GM21515 (cell line): Measurements from ENCODE around the gene ALK.

Source experiments
- ATAC-seq: cut with Tn5 transposase; IDR thresholded peaks from one replicate; pipeline ENCODE4 v1.9.1; 2021; ENCODE audit not compliant: unreplicated experiment

The ALK gene

DNA sequence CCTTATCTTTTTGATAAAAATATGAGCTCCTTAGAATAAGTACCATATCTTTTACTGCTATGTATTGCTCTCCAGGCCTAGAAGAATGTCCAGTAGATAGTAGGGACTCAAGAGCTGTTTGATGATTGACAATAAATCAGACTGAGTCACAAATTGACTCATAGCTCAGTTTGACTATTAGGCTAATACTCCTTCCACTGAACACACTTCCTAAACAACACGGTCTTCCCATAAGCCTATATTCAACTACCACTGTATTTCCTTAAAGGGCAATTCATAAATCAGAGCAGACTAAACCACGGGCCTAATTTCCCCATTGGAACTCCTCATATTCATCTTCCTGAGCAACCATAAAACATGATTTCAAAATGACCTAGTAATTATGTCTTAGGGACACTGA is 258.5 kb downstream of the ALK start:
- no peak for ATAC-seq

DNA sequence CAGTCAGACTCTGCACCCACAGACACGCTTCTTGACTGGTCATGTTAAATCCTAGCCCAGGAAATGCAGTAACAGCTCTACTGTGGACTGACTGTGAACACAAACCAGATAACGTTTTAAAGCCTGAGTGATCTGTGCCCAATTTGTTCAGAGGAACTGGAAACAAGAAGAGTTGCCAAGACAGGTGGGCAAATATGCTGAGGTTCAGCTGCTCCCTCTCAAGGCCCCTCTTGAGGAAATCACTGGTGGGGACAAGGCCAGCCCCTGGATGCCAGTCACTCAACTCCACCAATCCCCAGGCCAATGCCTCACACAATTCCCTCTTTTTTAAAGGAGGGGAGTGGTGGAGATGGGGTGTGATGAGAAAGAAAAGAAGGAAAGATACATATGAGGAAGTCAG is 261.2 kb downstream of the ALK start:
- ATAC-seq, result no peak

DNA sequence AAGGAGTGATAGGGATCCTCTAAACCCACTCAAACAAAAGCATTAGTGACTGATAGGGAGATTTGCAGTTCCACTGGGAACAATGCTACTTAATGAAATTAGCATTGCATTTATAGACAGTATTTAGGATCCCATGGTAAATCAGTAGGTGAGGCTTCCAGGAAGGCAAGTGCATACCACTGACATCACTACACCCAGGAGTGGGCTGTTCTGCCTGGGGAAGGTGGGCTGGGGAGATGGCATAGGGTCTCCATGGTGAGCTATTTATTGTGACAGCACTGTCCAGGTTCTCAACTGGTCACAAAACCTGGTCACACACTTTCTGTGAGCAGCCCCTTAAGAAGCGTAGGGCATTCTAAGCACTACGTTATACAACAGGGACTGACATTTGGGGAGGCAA is 262.2 kb downstream of the ALK start:
- ATAC-seq, result no peak

DNA sequence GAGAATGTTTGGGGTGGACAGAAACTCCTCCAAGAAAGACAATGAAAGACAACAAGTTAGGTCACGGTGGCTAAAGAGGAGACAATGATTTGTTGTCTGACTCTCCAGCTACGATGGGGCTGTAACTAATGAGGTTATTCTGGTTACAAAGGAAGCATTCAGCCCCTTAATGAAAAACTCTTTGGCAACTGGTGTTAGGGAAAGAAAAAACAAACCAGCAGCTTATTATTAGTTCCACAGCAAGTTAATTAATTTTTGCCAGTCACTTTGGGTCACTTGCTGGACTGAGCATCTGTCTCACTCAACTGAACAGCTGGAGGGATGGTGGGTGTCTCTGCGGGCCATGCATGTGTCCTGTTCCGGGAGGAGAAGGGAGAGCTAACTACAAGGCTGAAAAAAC is 263.7 kb downstream of the ALK start:
- ATAC-seq, result no peak

DNA sequence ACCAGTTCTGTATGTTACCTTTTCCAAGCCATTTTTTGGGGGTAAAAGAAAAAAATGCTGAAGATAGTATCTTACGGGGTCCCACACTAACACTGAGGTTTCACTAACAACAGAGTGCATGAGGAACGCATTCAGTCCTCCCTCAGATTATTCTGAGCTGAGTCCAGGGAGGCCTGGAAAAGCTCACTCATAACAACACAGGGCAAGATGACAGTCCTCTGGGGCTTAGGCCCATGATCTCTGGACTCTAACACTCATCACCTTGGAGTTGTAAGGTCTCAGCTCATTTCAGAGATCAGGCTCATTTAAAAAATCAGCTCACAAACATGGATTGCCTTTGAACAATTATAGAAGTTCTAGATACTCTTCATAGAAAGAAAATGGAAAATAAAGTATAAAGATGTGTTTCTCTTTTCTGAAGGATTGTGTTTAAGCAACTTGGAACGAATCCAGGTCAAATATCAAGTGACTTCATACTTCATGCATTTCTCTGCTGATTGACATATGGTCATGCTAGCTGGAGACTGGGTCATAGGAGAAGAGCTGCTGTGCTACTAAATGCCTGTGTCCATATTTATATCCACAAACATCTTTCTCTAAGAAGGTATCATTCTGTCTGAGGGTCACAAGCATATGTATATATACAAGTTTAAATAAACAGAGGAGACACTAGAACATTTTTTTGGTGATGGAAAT is 265.8 kb downstream of the ALK start:
- no peak for ATAC-seq

DNA sequence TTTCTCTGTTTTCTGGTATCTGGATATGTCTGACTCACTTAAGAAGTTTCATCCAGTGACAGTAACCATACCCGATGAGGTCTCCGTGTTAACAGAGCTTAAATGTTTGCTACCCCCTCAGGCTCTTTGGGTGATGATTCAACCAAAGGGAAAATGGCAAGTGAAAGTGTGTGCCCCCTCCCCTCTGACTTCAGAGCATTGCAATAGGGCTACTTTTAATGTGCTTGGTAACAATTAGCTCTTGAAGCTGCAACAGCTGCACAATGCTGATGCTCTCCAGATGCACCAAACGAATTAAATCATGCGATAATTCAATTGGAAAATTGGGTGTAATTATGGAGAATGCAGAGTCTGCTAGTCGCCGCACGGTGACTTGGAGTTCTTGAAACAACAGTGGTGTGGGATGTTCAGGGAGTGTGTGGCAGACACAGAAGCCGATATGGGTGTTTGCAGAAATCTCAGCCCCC is 270.7 kb downstream of the ALK start:
- ATAC-seq, result no peak

DNA sequence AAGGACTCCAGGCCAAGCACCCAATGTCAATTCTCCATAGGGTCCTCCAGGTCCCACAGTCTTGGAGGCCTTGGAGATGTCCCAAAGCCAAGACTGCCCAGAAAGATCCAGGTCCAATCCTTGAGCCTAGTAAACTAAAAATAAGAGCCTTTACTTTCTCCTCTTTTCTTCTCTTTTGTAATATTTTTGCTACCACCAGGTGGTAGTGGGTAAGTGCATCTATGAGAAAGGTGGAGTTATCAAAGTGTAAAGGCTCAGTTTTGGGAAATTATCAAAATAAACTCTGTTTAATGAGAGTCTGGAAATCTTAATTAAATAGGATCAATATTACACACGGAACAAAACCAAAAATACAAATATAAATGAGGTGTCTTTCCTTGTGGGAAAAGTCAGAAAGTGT is 276.4 kb downstream of the ALK start:
- no peak for ATAC-seq

DNA sequence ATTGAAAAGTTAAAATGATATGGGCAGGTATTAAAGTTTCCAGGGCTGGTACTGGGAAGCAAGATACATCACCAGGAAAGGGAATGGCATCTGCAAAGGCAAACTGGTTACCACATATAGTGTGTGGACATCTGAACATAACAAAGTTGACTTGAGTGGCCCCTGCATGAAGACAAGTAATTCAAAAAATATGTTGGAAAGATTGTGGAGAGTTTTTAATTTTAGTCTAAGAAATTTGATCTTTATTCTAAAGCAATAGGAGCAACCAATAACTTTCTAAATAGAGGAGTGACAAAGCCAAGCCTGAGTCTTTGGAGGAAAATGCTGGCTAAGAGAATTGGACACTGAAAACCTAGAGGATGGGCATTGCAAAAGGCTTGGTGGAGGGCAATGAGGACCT is 278.2 kb downstream of the ALK start:
- ATAC-seq, result no peak

DNA sequence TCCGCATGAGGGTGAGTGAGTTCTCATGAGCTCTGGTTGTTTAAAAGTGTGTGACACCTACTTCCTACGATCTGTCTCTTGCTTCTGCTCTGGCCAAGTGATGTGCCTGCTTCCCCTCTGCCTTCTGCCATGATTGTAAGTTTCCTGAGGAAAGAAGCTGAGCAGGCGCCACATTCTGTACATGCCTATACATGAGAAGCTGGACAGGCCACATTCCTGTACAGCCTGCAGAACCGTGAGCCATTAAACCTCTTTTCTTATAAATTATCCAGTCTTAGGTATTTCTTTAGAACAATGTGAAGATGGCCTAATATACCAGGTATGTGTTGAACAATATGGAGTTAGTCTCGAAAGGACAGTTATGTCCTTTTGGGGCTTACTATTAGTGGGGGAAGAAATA is 281.0 kb downstream of the ALK start:
- ATAC-seq, result no peak

DNA sequence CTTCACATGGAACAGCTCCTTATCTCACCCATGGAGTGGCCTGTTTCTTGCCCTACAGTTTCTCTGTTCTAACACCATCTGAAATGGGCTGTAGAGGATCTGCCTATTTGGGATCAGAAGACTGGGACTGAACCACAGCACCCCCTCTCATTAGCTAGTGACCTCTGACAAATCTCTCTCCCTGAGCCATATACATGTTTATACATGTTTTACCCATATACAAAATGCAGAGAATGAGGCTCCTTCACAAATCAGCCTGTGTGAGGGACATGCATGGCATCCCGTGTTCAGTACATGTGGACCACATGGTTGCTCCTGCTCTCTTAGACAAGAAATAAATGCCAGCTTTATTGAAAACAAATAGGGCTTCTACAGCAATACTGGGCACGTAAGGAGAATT is 282.7 kb downstream of the ALK start:
- ATAC-seq, result no peak

DNA sequence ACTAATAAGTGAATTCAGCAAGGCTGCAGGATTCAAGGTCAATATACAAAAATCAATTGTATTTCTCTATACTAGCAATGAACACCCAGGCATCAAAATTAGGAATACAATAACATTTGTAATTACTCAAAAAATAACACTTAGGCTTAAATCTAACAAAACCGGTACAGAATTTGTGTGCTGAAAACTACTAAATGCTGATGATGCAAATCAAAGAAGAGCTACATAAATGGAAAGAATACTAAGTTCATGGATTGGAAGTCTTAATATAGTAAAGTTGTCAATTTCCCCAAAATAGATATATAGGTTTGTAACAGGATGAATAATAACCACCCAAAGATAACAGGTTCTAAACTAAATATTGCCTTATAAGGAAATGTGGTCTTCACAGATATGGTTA is 286.5 kb downstream of the ALK start:
- no peak for ATAC-seq

DNA sequence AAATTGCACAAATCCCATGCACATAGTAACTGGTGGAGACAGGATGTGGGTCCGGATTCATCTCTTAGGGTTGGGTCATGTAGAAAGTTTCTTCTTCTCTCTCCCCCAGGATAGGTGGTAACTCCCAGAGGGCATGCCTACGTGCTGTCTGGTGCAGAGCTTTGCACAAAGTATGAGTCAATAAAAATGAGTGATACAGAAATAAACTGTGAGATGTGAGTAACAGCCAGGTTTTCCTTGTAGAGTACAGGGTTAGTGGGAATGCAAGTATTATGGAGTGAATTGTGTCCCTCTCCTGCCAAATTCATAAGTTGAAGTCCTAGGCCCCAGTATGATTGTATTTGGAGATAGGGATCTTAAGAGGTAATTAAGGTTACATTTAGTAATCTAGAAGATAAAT is 289.4 kb downstream of the ALK start:
- no peak for ATAC-seq

DNA sequence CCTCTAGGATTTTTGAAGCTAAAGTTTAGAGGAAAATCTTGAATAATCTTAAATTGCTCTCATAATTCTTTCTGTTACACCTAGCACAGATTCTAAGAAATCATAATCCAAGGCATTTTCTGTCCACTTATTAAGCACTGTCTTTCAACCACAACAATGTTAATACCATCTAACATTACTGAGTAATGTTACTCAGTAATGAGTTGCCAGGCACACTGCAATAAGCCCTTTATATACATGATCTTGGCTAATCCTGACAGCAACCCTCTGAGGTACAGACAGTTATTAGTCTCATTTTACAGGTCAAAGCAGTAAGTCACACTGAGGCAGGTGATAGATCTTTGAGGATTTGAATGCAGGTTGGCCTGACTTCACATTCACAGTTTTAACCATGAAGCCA is 291.9 kb downstream of the ALK start:
- ATAC-seq, result no peak

DNA sequence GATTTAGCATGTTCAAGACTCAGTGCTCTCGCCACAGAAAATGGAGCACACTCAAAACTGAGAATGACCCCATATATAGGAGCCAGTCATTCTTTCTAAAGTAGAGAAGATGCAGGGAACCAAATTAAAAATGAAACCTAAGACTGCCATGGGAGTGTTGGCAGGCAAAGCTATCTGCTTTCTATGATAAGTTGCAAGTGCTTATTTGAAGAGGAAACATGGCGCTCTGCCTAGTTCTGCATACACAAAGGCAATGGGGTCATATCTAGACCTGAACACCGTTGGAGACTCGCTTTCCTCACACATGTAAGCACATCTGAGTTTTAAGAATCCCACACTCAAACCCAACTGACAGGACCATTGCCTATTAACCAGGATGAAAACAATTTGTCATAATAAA is 292.5 kb downstream of the ALK start:
- no peak for ATAC-seq

DNA sequence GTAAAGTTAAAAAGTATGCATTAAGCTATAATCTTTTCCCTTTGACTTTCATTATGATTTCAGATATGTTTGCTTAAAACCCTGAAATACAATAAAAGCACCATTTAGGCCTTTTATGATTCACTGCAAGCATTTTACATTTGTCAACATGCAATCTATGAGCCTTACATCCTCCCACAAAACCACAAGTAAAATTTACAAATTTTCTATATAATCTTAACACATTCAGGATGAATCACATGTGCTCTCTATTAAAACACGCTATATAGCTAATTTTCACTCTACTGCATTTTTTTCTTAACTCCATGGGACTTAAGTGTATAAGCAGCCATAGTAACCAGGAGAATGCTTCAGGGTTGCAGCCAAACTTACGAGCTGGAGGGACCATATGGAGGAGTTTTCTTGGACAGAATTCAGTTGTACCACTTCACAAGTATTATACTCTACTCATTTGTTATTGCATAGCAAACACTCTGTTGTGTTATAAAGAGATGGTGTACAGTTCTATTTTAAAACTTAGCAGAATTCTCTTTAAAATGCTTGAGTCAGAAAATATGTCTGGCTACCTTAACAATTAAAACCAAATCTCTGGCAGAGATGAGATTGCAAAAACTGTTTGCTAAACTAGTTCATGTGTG is 293.2 kb downstream of the ALK start:
- no peak for ATAC-seq

DNA sequence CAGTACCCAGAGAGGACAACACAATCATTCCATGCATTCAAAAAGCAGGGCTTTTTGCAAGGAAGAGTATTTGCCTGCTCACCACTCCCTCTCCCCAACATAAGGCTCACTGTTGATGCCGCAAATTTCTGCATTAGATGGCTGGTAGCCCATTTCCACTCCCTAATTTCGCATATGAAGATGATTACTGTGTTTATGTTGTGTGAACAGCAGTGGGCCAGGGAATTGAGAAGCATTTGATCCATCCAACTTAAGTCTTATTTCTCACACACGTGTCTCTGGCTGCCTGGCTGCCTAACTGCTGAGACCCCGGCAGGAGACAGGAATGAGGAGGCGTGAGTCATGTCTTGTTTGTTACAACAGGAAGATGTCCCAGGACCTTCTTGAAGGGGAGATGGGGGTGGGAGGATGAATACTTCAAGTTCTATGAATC is 294.1 kb downstream of the ALK start:
- no peak for ATAC-seq

DNA sequence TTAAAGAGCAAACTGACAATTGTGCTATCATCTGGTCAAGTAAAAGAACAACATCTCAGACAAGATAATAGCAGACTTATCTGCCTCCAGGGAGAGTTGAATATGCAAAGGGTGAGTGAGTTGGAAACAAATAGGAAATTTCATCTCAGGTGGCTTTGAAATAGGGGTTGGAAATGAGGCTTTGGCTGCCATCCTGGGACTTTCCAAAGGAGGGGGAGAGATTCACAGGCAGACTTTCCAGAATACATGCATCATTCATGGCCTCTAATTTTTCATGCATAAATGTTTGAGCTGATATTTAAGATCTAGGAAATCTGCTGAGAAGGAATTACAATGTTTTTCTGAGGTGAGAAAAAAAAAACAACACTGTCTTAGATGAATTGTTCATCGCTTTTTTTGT is 300.5 kb downstream of the ALK start:
- no peak for ATAC-seq

DNA sequence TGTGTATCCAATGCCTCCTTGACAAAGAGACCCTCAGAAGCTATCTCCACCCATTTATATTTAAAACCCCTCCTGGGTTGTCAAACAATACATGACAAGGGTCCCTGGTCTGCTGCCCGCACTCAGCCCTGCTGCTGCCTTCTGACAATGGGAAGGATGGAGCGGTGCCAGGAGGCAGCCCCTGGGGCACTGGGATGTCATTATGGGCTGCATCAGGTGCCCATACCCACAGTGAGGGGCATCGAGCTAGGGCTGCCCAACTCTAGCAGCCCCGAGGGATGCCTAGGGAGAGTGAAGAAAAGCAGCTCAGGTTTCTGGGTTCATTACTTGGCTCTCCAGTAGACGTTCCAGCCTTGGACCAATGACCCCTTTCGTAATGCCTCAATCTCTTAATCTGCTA is 301.7 kb downstream of the ALK start:
- ATAC-seq, result no peak

DNA sequence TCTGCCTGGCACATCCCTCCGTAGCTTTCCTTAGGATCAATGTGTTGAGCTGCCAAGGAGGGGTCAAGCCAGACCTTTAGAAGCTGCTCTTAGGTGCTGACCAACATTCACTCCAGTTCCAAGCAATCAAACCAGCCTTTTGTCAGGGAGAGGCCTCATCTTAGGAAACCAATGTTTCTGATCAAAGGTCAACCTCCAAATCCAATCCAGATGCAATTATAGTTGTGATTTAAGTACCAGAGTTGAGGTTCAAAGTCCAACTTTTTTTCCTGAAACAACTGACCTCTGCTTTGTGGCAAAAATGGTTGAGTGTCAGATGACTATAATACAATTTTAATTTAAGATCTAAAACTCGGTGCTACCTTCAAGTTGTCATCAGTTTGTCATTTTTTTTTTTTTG is 303.4 kb downstream of the ALK start:
- no peak for ATAC-seq

DNA sequence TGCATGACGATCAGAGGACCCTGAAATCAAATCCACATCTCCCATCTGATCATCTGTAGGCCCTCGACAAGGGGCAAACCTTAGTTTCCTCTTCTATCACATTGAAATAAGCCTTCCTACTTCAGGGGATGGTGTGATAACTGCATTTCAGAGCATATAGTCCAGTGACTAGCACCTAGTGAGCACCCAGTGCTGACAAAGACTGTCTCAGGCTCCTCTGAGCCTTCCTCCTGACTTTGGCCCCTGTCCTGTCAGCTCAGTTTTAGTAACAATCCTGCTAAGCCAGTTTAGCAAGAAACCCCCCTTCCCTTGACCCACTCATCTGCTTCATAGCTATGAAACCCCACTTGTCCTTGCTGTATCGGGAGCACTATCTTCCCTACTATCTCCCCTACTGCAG is 304.0 kb downstream of the ALK start:
- ATAC-seq, result no peak

DNA sequence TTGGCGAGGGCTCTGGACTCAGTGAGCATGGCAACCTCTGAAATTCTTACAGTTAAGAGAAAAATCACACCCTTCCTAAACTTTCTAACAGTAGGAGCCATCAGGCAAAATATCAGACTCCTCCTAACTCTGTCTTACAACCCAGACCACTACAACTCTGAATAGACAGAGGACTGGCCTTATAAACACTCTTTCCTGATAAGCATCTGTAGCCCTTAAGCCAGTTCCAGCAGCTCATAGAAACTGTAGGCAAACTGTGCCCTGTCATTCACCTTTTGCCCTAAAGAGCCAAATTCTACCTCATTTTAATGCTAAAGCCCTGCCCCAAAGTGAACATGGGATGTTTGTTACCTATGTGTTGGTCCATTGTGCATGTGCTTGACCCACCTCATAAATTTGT is 304.8 kb downstream of the ALK start:
- no peak for ATAC-seq

DNA sequence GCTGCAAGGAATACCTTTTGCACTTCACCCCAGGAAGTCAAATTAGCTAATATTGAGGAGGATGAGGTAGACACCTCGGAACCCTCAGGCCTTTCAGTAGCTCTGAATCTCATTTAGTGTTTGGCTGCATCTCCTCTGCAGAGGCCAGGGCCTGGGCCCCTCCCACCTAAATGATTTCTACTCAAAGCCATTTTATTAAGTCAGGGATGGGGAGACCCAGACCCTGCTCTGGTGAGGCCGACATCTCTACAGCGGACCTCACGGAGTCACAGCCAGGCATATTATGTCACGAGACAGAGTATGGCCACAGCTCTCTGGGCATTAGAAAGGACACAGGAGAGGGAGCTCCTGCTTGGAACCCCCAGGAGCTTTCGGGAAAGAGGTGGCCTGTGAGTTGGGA is 305.5 kb downstream of the ALK start:
- no peak for ATAC-seq

DNA sequence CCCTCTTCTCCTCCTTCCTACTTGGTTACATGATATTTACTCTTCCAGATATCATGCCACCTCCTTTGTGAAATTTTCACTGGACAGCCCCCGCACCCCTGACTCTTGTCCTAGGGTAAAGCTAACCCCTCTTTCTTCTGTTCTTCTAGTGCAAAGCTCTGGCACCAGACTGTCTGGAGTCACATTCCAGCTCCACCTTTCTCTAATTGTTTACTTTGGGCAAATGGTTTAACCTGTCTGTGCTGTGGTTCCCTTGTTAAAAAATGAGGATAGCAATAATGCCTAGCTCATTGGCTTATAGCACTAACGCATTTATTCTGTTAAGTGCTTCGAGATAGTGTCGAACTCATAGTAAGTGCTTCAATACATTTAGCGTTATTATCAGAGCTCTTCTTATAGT is 306.2 kb downstream of the ALK start:
- ATAC-seq, result no peak
